PFSK-1 (cell line): Measurements from ENCODE around the gene TTLL13.

Experiments used
- FOXP2 ChIP-seq: optimal IDR thresholded peaks from 2 replicates; pipeline ENCODE3; 2011; ENCODE audit warnings: borderline replicate concordance, control low read depth, inconsistent platforms; ENCODE audit not compliant: insufficient read depth; ENCODE audit errors: extremely low read length, extremely low read depth
- POLR2AphosphoS5 ChIP-seq: IDR thresholded peaks from 2 replicates; pipeline ENCODE4 v1.6.1; 2012; ENCODE audit warnings: low read depth, mild to moderate bottlenecking, control low read depth, low read length, moderate library complexity
- SIN3A ChIP-seq: IDR thresholded peaks from 2 replicates; pipeline ENCODE4 v1.6.1; 2012; ENCODE audit warnings: mild to moderate bottlenecking, low read length, moderate library complexity, borderline replicate concordance; ENCODE audit not compliant: insufficient read depth
- TAF1 ChIP-seq: IDR thresholded peaks from 2 replicates; pipeline ENCODE4 v1.6.1; 2012; ENCODE audit warnings: low read length, control low read depth, borderline replicate concordance; ENCODE audit not compliant: insufficient read depth
- TF ChIP-seq, protein P1 (sequence below), 2 experiments: IDR thresholded peaks; 2 replicates each; pipeline versions ENCODE4 v1.6.1 to v1.8.0; 2011 to 2012; ENCODE audit warnings: low read depth in 2 of 2, low read length in 2 of 2, control low read depth in 1 of 2, inconsistent platforms in 1 of 2, mild to moderate bottlenecking in 1 of 2, moderate library complexity in 1 of 2; ENCODE audit not compliant: insufficient read depth in 1 of 2

TTLL13 gene

DNA sequence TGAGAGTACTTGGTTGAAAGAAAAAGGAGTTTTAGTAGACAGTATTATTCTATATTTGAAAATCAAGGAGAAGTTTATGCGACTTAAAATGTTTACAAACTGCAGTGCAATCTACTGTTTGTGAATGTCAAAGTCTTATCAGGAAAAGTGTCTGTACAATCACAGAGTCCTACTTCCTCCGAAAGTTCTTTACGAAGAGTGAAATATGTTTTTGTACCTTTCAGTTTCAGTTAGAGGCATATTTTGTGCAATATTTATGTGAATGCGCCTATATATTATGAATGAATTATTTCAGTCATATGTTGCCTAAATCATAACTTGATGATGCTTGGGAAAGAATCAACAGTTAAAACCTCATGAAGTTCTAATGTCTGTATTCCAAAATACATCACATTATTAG lies 47.7 kb downstream of the TTLL13 start:
- TF ChIP-seq FOXP2 = no peak
- TF ChIP-seq, protein P1, sequence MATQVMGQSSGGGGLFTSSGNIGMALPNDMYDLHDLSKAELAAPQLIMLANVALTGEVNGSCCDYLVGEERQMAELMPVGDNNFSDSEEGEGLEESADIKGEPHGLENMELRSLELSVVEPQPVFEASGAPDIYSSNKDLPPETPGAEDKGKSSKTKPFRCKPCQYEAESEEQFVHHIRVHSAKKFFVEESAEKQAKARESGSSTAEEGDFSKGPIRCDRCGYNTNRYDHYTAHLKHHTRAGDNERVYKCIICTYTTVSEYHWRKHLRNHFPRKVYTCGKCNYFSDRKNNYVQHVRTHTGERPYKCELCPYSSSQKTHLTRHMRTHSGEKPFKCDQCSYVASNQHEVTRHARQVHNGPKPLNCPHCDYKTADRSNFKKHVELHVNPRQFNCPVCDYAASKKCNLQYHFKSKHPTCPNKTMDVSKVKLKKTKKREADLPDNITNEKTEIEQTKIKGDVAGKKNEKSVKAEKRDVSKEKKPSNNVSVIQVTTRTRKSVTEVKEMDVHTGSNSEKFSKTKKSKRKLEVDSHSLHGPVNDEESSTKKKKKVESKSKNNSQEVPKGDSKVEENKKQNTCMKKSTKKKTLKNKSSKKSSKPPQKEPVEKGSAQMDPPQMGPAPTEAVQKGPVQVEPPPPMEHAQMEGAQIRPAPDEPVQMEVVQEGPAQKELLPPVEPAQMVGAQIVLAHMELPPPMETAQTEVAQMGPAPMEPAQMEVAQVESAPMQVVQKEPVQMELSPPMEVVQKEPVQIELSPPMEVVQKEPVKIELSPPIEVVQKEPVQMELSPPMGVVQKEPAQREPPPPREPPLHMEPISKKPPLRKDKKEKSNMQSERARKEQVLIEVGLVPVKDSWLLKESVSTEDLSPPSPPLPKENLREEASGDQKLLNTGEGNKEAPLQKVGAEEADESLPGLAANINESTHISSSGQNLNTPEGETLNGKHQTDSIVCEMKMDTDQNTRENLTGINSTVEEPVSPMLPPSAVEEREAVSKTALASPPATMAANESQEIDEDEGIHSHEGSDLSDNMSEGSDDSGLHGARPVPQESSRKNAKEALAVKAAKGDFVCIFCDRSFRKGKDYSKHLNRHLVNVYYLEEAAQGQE (IDR thresholded peaks at IDR 0.05; ENCODE audit: insufficient read depth in 1 of 2, low read depth in 2 of 2, low read length in 2 of 2) = no peak
- no peak for TF ChIP-seq TAF1
- no peak for TF ChIP-seq SIN3A
- no peak for TF ChIP-seq POLR2AphosphoS5

DNA sequence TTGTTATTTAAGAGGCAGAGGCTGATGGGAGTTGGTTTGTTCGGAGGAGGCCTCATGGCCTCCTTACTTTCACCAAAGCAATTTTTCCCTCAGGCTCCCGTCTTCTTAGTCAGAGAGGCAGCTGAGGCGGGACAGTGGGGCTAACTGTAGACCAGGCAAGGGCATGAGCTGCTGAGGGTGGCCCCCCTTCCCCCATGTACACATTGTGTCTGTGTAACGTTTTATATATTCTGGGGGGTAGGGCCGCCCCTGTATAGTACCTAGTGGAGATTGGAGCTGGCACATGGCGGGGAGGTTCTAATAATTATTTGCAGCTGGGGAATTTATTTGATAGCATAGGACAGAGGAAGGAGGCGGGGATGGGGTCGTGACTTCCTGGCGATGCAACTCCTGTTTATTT lies 51.2 kb downstream of the TTLL13 start:
- TF ChIP-seq, protein P1 (IDR thresholded peaks at IDR 0.05; ENCODE audit: insufficient read depth in 1 of 2, low read depth in 2 of 2, low read length in 2 of 2) = no peak
- TF ChIP-seq FOXP2 = no peak
- no peak for TF ChIP-seq TAF1
- TF ChIP-seq POLR2AphosphoS5 = no peak
- no peak for TF ChIP-seq SIN3A

DNA sequence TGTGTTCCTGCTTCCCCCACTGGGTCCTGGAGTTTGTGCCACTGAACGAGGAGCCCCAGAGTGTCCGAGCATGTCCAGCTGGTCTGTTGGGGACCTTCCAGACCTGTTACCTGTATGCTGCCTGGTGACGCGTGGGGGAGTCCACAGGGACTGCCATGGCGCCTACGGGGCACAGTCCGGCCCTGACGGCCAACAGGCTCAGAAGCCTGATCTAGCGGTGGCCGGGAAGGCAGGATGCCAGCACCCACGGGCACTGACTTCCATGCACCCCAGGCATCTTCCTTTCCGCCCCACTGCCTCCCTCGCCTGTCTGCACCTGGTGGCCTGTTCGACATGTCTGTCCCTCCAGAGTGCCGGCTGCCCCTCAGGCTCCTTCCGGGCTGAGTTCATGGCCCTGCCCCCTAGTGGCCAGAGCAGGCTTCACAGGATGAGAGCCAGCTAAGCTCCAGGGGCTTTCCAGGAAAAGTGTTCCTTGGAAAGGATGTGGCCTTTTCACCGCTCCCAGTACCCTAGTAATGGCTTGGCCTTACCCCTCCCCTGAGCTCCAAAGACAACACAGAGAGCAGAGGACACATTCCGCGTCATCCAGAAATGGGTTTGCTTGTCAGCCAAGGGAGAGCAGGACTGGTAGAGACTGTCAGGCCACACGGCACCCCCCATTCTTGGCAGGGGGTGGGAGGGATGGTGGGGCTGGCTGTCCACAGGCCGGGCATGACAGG lies 51.8 kb downstream of the TTLL13 start:
- TF ChIP-seq POLR2AphosphoS5 (no peak), TAF1 (no peak), SIN3A (no peak), FOXP2 (no peak)
- TF ChIP-seq, protein P1 (IDR thresholded peaks at IDR 0.05; ENCODE audit: insufficient read depth in 1 of 2, low read depth in 2 of 2, low read length in 2 of 2) = no peak

DNA sequence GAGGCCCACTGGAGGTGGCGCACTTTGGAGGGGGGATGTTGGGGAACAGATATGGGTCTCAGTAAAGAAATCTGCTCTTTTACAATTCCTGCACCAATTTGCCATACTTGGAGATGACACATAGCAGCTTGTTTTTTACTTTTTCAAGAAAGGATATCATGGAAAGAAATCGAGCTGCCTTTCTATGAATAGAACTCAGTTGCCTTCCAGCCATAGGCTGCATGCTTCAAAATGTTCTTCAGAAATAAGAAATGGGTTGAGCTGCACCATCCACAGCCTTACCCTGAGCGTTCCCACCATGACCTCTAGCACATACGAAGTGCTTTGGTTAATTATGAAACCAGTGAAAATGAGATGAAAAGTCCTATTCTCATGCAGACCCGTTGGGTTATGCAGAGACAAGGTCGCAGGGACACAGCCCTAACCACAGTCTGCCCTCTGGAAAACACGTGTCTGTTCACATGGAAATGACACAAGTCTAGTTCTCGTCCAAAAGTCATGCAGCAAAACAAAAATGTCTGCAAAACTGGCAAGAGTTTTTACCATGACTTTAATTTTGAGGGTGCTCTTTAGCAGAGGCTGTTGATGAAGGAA lies 52.4 kb downstream of the TTLL13 start:
- no peak for TF ChIP-seq SIN3A
- no peak for TF ChIP-seq POLR2AphosphoS5
- TF ChIP-seq FOXP2 = no peak
- TF ChIP-seq, protein P1 (IDR thresholded peaks at IDR 0.05; ENCODE audit: insufficient read depth in 1 of 2, low read depth in 2 of 2, low read length in 2 of 2) = no peak
- TF ChIP-seq TAF1 = no peak

DNA sequence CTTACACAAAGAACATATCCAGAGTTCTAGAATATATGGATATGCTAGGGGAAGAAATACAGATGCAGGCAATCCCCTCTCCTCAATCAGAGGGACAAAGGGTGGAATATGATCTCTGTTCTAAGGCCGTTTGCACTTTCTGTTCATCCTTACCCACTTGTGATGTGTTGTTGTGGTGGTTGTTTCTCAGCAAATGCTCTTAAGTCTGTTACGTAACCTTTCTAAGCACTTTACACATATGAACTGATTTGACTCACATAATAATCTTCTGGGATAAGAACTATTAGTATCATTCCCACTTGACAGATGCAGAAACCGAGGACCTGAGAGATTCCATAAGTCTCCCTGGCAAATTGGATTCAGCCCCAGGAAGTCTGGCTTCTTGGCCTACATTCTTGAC lies 56.6 kb downstream of the TTLL13 start:
- no peak for TF ChIP-seq TAF1
- TF ChIP-seq FOXP2 = no peak
- TF ChIP-seq, protein P1 (IDR thresholded peaks at IDR 0.05; ENCODE audit: insufficient read depth in 1 of 2, low read depth in 2 of 2, low read length in 2 of 2) = no peak
- TF ChIP-seq POLR2AphosphoS5 = no peak
